GM23248 (cell line): Measurements from ENCODE around the gene TRMT112. TPM values are rescaled to one million over a fixed set of nuclear protein-coding genes. Genes with fewer than 3 reads are reported as not detected.
"Not testable (repeated sequence)": the region's sequence is repeated elsewhere in the genome, so short reads cannot be mapped to it uniquely, and the experiment has no call there.

Experiments used
- DNase-seq: peaks from one replicate; pipeline ENCODE4 v3.0.0-alpha.2; 2015
- H2AFZ ChIP-seq: fragments of 200-600 bp; sonication (generic); 2 replicates; pipeline ENCODE4 v1.6.1; 2016; ENCODE audit warnings: antibody characterized with exemption
- H3F3A ChIP-seq: fragments of 200-600 bp; sonication (generic); 2 replicates; pipeline ENCODE4 v1.6.1; 2016; ENCODE audit warnings: mild to moderate bottlenecking, antibody characterized with exemption, mixed run types; ENCODE audit not compliant: insufficient read depth
- H3K27ac ChIP-seq: fragments of 200-600 bp; sonication (generic); 2 replicates; pipeline ENCODE4 v1.5.1; 2016; ENCODE audit warnings: mild to moderate bottlenecking
- H3K27me3 ChIP-seq: fragments of 200-600 bp; sonication (generic); replicated peaks from 2 replicates; pipeline ENCODE4 v1.6.1; 2016; ENCODE audit warnings: mild to moderate bottlenecking; ENCODE audit not compliant: insufficient read depth
- H3K36me3 ChIP-seq: fragments of 200-600 bp; sonication (generic); 2 replicates; pipeline ENCODE4 v1.6.1; 2016; ENCODE audit warnings: low read depth, mild to moderate bottlenecking
- H3K4me1 ChIP-seq: fragments of 200-600 bp; sonication (generic); 2 replicates; pipeline ENCODE4 v1.6.1; 2016; ENCODE audit warnings: mild to moderate bottlenecking; ENCODE audit not compliant: insufficient read depth
- H3K4me2 ChIP-seq: fragments of 200-600 bp; sonication (generic); one replicate; pipeline ENCODE4 v1.6.1; 2016; ENCODE audit warnings: mild to moderate bottlenecking; ENCODE audit not compliant: unreplicated experiment
- H3K4me3 ChIP-seq: fragments of 200-600 bp; sonication (generic); 2 replicates; pipeline ENCODE4 v1.5.1; 2016; ENCODE audit warnings: mild to moderate bottlenecking
- H3K79me2 ChIP-seq: fragments of 200-600 bp; sonication (generic); 2 replicates; pipeline ENCODE4 v1.6.1; 2016; ENCODE audit warnings: mild to moderate bottlenecking; ENCODE audit not compliant: insufficient read depth
- H3K9ac ChIP-seq: fragments of 200-600 bp; sonication (generic); 2 replicates; pipeline ENCODE4 v1.6.1; 2016; ENCODE audit warnings: mild to moderate bottlenecking
- H3K9me2 ChIP-seq: fragments of 200-600 bp; sonication (generic); 2 replicates; pipeline ENCODE4 v1.6.1; 2016; ENCODE audit warnings: mixed run types, mild to moderate bottlenecking, moderate library complexity; ENCODE audit not compliant: insufficient read depth
- H3K9me3 ChIP-seq: fragments of 200-600 bp; sonication (generic); one replicate; pipeline ENCODE4 v1.6.1; 2017; ENCODE audit warnings: low read depth
- H4K20me1 ChIP-seq: fragments of 200-600 bp; sonication (generic); 2 replicates; pipeline ENCODE4 v1.6.0; 2016; ENCODE audit not compliant: insufficient read depth
- EZH2 ChIP-seq: fragments of 200-600 bp; sonication (generic); IDR thresholded peaks from 2 replicates; pipeline ENCODE4 v1.6.1; 2018; ENCODE audit warnings: antibody characterized with exemption, mild to moderate bottlenecking; ENCODE audit not compliant: insufficient read depth, poor library complexity, severe bottlenecking
- EZH2phosphoT487 ChIP-seq: fragments of 200-600 bp; sonication (generic); IDR thresholded peaks from 2 replicates; pipeline ENCODE4 v1.6.1; 2018; ENCODE audit warnings: antibody characterized with exemption, moderate library complexity, mild to moderate bottlenecking, low read depth; ENCODE audit not compliant: insufficient read depth
- WGBS, 2 experiments: methylation state at CpG; one replicate each; pipeline ENCODE4 v1.1.6; 2015 to 2017; ENCODE audit warnings: low lambda C conversion rate in 2 of 2, low coverage in 1 of 2; ENCODE audit errors: missing lambda C conversion rate in 2 of 2; 5-methylcytosine and 5-hydroxymethylcytosine counted together
- in situ Hi-C: fragments of 300-500 bp; cut with MboI; formaldehyde crosslinking; loops from 2 replicates; pipeline ENCODE4 v1.15.0; 2020
- polyA plus RNA-seq: library from polyadenylated mRNA; unstranded; fragments of >200 nt; fragmentation: Nextera tagmentation; extraction: Ambion mirVana; gene quantifications from 2 replicates; pipeline ENCODE4 v1.2.1, GENCODE V29; 2016
- total RNA-seq: library from RNA; depleted of rRNA; stranded (reverse); fragments of >200 nt; shearing (Covaris generic); gene quantifications from 2 replicates; pipeline ENCODE4 v1.2.3, GENCODE V29; 2014

Gene TRMT112
- total and polyA plus RNA-seq, 2 experiments from 2014 or later, result 161 to 269 TPM

DNA sequence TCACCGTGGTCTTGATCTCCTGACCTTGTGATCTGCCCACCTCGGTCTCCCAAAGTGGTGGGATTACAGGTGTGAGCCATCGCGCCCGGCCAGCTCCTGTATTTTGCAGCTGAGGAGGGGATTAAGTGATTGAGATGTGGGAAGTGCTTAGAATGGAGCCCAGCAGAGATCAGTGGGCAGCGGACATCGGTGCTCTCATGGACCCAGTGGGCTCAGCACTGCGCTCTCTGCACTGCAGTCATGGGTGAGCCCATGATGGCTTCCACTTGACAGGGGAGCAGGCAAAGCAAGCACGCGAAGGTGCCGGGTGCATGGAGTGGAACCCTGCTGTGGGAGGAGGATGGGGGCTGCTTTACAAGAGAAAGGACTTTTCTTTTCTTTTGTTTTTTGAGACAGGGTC lies 13.5 kb upstream of the TRMT112 start:
- no peak overlapping the region for H3K9ac ChIP-seq

GRCh38 chr11:64327993-64328392 lies 10.6 kb upstream of the TRMT112 start:
- no peaks in the 10 kb centered on the region for H3F3A ChIP-seq
- no peaks in the 10 kb centered on the region for H3K79me2 ChIP-seq
- no peak for TF ChIP-seq EZH2
- no peak for TF ChIP-seq EZH2phosphoT487
- no peaks in the 10 kb centered on the region for H3K27me3 ChIP-seq
- DNase-seq, result no peak
- no peaks in the 10 kb centered on the region for H3K36me3 ChIP-seq
- H3K9me2 ChIP-seq, result no peaks in the 10 kb centered on the region
- no peak overlapping the region for H3K4me3 ChIP-seq
- no peaks in the 10 kb centered on the region for H4K20me1 ChIP-seq
- no peak overlapping the region for H3K9ac ChIP-seq
- H2AFZ ChIP-seq, result no peak overlapping the region
- no peak overlapping the region for H3K27ac ChIP-seq
- 76% methylated on average over 3 of the region's 3 CpGs for WGBS, 2 experiments
- no peaks in the 10 kb centered on the region for H3K9me3 ChIP-seq
- no peak overlapping the region for H3K4me2 ChIP-seq
- in situ Hi-C loops, result no loop called here
- H3K4me1 ChIP-seq, result peaks cover 9% of the 10 kb centered on the region

More for the DNA sequence above, 13.5 kb upstream of the TRMT112 start:
- peaks cover 9% of the 10 kb centered on the region for H3K4me1 ChIP-seq
- 77 to 84% methylated on average over 10 to 11 of the region's 11 CpGs for WGBS, 2 experiments
- no peak overlapping the region for H3K4me2 ChIP-seq
- H2AFZ ChIP-seq, result no peak overlapping the region
- no peaks in the 10 kb centered on the region for H3K9me3 ChIP-seq
- H3K36me3 ChIP-seq, result no peaks in the 10 kb centered on the region
- no peaks in the 10 kb centered on the region for H4K20me1 ChIP-seq
- no peaks in the 10 kb centered on the region for H3F3A ChIP-seq
- no peak for DNase-seq
- no peaks in the 10 kb centered on the region for H3K79me2 ChIP-seq
- in situ Hi-C loops, result no loop called here
- TF ChIP-seq EZH2phosphoT487, result no peak
- TF ChIP-seq EZH2, result no peak
- no peaks in the 10 kb centered on the region for H3K27me3 ChIP-seq
- no peak overlapping the region for H3K4me3 ChIP-seq
- no peak overlapping the region for H3K27ac ChIP-seq
- H3K9me2 ChIP-seq, result no peaks in the 10 kb centered on the region

DNA sequence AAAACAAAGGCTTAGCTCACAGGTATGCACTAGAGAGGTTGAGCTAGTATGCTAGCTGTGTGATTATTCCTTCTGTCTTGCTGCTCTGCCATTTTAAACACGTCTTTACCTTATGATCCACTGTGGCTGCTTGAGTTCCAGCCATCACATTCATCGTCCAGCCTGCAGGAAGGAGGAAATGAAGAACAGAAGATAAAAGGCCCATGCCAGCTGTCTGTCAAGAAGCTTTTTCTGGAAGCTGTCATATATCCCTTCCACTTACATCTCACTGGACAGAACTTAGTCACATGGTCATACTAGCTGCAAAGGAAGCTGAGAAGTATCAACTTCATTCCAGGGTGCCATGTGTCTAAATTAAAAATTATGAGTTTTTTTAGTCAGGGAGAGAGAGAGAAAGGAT lies 10.0 kb upstream of the TRMT112 start:
- no peak for DNase-seq
- Histone ChIP-seq H3K9me3 (no peaks in the 10 kb centered on the region), H3K27me3 (no peaks in the 10 kb centered on the region), H3F3A (no peaks in the 10 kb centered on the region), H4K20me1 (no peaks in the 10 kb centered on the region), H3K36me3 (no peaks in the 10 kb centered on the region), H3K4me1 (peaks cover 9% of the 10 kb centered on the region), H3K27ac (no peak overlapping the region), H3K4me2 (no peak overlapping the region), H3K9ac (no peak overlapping the region), H3K79me2 (no peaks in the 10 kb centered on the region), H3K4me3 (no peak overlapping the region), H2AFZ (no peak overlapping the region), H3K9me2 (no peaks in the 10 kb centered on the region)
- TF ChIP-seq EZH2phosphoT487 (no peak), EZH2 (no peak)
- in situ Hi-C loops, result no loop called here
- 71 to 77% methylated on average over 2 of the region's 2 CpGs for WGBS, 2 experiments

DNA sequence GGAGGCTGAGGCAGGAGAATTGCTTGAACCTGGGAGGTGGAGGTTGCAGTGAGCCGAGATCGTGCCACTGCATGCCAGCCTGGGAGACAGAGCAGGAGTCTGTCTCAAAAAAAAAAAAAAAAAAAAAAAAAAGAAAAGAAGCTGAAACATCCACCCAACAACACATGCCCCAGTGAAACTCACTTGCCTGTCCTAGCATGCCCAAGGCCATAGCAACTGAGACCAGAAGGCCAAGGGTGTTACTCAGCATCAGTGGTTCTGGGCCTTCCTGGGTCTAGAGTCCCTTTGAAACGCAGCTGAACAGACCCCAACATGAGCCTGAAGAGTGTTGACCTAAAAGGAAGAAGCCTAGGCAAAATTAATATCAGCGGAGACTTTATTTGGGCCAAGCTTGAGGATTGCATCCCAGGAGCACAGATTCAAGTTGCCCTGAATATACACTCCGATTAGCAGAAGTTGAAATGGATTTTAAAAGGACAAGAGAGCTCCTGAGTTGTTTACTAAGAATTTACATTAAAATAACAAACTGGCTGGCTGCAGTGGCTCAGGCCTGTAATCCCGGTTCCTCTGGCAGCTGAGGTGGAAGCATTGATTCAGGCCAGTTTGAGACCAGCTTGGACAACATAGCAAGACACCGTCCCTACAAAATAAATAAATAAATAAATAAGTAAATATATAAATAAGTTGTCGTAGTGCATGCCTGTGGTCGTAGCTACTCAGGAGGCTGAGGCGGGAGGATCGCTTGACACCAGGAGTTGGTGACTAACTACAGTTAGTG lies 7.5 kb upstream of the TRMT112 start:
- in situ Hi-C loops, result no loop called here
- H3K9ac ChIP-seq, result no peak overlapping the region
- WGBS, 2 experiments, result 74 to 78% methylated on average over 11 of the region's 11 CpGs

DNA sequence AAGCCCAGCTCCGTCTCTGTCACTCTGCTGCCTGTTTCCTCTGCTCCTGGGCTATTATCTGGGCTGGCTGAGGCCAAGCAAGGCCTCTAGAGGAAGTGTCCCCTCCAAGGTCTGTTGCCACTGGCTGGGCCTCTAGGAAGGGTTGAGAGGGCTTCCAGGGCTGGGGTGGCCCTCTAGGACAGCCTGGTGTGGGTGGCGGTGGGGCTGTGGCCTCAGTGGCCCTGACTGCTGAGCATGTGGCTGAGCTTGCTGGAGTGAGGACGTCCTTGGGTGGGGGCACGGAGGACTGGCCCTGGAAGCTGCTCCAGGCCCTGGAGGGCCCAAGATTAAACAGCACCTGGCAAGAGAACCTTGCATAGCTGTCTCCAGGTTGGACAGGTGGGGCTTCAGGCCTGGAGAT lies 6.6 kb upstream of the TRMT112 start:
- H3K27ac ChIP-seq, H3K4me1 ChIP-seq, H3K4me2 ChIP-seq, H3K4me3 ChIP-seq, H3K27me3 ChIP-seq, H3K9me3 ChIP-seq, H3F3A ChIP-seq, DNase-seq, H3K9ac ChIP-seq, H4K20me1 ChIP-seq, H2AFZ ChIP-seq, H3K36me3 ChIP-seq, H3K9me2 ChIP-seq, in situ Hi-C loops: not testable (repeated sequence)
- peaks cover 12% of the 10 kb centered on the region for H3K79me2 ChIP-seq
- WGBS, 2 experiments, result 90 to 93% methylated on average over 4 of the region's 4 CpGs

More for the DNA sequence above, 7.5 kb upstream of the TRMT112 start:
- Histone ChIP-seq H3K4me2 (no peak overlapping the region), H4K20me1 (no peaks in the 10 kb centered on the region), H3K36me3 (0 out of 2 replicates have a peak, but pooled peaks cover 4% of the 10 kb centered on the region), H3K27me3 (no peaks in the 10 kb centered on the region), H3K4me3 (no peak overlapping the region), H2AFZ (no peak overlapping the region), H3F3A (no peaks in the 10 kb centered on the region), H3K27ac (no peak overlapping the region), H3K79me2 (peaks cover 3% of the 10 kb centered on the region; the same call in 1 of the 2 replicates), H3K4me1 (no peaks in the 10 kb centered on the region), H3K9me3 (no peaks in the 10 kb centered on the region), H3K9me2 (no peaks in the 10 kb centered on the region)
- TF ChIP-seq EZH2phosphoT487, result no peak
- TF ChIP-seq EZH2, result no peak
- DNase-seq, result no peak
